Measurements from ENCODE around the gene GATA2. TPM values are rescaled to one million over a fixed set of nuclear protein-coding genes. Genes with fewer than 3 reads are reported as not detected.

The GATA2 gene
- total and polyA plus RNA-seq, 2 experiments from 2014 or later = 0.52 to 0.83 TPM

GRCh38 chr3:128498901-128499530 lies 6.0 kb upstream of the GATA2 start:
- Histone ChIP-seq H2AFZ (no peak overlapping the region), H3K27me3 (ENCODE audit: insufficient read depth) (peaks cover 58% of the 10 kb centered on the region)
- TF ChIP-seq REST (IDR thresholded peaks at IDR 0.05; ENCODE audit: unreplicated experiment) (no peak), NANOG (IDR thresholded peaks at IDR 0.05; ENCODE audit: borderline replicate concordance) (no peak), EZH2 (IDR thresholded peaks at IDR 0.05; ENCODE audit: low read depth, unreplicated experiment) (no peak), POLR2AphosphoS5 (IDR thresholded peaks at IDR 0.05; ENCODE audit: low read depth) (no peak), STAT1 (IDR thresholded peaks at IDR 0.05; ENCODE audit: unreplicated experiment) (no peak), JUNB (IDR thresholded peaks at IDR 0.05; ENCODE audit: unreplicated experiment) (no peak), ZNF331 (CRISPR knock-in tag; IDR thresholded peaks at IDR 0.05; ENCODE audit: low read depth) (no peak)
- TF ChIP-seq, protein P1, sequence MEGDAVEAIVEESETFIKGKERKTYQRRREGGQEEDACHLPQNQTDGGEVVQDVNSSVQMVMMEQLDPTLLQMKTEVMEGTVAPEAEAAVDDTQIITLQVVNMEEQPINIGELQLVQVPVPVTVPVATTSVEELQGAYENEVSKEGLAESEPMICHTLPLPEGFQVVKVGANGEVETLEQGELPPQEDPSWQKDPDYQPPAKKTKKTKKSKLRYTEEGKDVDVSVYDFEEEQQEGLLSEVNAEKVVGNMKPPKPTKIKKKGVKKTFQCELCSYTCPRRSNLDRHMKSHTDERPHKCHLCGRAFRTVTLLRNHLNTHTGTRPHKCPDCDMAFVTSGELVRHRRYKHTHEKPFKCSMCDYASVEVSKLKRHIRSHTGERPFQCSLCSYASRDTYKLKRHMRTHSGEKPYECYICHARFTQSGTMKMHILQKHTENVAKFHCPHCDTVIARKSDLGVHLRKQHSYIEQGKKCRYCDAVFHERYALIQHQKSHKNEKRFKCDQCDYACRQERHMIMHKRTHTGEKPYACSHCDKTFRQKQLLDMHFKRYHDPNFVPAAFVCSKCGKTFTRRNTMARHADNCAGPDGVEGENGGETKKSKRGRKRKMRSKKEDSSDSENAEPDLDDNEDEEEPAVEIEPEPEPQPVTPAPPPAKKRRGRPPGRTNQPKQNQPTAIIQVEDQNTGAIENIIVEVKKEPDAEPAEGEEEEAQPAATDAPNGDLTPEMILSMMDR (conservative IDR thresholded peaks at IDR 0.05; ENCODE audit: low read depth in 2 of 2) = no peak
- TF ChIP-seq, protein P2, sequence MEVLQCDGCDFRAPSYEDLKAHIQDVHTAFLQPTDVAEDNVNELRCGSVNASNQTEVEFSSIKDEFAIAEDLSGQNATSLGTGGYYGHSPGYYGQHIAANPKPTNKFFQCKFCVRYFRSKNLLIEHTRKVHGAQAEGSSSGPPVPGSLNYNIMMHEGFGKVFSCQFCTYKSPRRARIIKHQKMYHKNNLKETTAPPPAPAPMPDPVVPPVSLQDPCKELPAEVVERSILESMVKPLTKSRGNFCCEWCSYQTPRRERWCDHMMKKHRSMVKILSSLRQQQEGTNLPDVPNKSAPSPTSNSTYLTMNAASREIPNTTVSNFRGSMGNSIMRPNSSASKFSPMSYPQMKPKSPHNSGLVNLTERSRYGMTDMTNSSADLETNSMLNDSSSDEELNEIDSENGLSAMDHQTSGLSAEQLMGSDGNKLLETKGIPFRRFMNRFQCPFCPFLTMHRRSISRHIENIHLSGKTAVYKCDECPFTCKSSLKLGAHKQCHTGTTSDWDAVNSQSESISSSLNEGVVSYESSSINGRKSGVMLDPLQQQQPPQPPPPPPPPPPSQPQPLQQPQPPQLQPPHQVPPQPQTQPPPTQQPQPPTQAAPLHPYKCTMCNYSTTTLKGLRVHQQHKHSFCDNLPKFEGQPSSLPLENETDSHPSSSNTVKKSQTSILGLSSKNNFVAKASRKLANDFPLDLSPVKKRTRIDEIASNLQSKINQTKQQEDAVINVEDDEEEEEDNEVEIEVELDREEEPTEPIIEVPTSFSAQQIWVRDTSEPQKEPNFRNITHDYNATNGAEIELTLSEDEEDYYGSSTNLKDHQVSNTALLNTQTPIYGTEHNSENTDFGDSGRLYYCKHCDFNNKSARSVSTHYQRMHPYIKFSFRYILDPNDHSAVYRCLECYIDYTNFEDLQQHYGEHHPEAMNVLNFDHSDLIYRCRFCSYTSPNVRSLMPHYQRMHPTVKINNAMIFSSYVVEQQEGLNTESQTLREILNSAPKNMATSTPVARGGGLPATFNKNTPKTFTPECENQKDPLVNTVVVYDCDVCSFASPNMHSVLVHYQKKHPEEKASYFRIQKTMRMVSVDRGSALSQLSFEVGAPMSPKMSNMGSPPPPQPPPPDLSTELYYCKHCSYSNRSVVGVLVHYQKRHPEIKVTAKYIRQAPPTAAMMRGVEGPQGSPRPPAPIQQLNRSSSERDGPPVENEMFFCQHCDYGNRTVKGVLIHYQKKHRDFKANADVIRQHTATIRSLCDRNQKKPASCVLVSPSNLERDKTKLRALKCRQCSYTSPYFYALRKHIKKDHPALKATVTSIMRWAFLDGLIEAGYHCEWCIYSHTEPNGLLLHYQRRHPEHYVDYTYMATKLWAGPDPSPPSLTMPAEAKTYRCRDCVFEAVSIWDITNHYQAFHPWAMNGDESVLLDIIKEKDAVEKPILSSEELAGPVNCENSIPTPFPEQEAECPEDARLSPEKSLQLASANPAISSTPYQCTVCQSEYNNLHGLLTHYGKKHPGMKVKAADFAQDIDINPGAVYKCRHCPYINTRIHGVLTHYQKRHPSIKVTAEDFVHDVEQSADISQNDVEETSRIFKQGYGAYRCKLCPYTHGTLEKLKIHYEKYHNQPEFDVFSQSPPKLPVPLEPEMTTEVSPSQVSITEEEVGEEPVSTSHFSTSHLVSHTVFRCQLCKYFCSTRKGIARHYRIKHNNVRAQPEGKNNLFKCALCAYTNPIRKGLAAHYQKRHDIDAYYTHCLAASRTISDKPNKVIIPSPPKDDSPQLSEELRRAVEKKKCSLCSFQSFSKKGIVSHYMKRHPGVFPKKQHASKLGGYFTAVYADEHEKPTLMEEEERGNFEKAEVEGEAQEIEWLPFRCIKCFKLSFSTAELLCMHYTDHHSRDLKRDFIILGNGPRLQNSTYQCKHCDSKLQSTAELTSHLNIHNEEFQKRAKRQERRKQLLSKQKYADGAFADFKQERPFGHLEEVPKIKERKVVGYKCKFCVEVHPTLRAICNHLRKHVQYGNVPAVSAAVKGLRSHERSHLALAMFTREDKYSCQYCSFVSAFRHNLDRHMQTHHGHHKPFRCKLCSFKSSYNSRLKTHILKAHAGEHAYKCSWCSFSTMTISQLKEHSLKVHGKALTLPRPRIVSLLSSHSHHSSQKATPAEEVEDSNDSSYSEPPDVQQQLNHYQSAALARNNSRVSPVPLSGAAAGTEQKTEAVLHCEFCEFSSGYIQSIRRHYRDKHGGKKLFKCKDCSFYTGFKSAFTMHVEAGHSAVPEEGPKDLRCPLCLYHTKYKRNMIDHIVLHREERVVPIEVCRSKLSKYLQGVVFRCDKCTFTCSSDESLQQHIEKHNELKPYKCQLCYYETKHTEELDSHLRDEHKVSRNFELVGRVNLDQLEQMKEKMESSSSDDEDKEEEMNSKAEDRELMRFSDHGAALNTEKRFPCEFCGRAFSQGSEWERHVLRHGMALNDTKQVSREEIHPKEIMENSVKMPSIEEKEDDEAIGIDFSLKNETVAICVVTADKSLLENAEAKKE (CRISPR knock-in tag; IDR thresholded peaks at IDR 0.05) = no peak
- TF ChIP-seq, protein P3, sequence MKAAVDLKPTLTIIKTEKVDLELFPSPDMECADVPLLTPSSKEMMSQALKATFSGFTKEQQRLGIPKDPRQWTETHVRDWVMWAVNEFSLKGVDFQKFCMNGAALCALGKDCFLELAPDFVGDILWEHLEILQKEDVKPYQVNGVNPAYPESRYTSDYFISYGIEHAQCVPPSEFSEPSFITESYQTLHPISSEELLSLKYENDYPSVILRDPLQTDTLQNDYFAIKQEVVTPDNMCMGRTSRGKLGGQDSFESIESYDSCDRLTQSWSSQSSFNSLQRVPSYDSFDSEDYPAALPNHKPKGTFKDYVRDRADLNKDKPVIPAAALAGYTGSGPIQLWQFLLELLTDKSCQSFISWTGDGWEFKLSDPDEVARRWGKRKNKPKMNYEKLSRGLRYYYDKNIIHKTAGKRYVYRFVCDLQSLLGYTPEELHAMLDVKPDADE (IDR thresholded peaks at IDR 0.05) = no peak

More at GRCh38 chr3:128498901-128499530, 6.0 kb upstream of the GATA2 start:
- no peaks in the 10 kb centered on the region for H3K9me3 Mint-ChIP-seq
- peaks cover 16% of the 10 kb centered on the region for H3K4me1 Mint-ChIP-seq
- Histone ChIP-seq H3K27ac (ENCODE audit: low read depth) (no peak overlapping the region), H3F3A (replicated peaks; ENCODE audit: low read depth) (no peaks in the 10 kb centered on the region), H3K4me2 (no peak overlapping the region), H4K20me1 (replicated peaks; ENCODE audit: insufficient read depth) (peaks cover 9% of the 10 kb centered on the region; the same call in 1 of the 2 replicates), H3K36me3 (ENCODE audit: insufficient read depth) (no peaks in the 10 kb centered on the region), H3K4me3 (no peak overlapping the region), H3K9me2 (ENCODE audit: insufficient read depth) (no peaks in the 10 kb centered on the region), H3K79me2 (replicated peaks; ENCODE audit: insufficient read depth) (no peaks in the 10 kb centered on the region), H3K4me1 (ENCODE audit: insufficient read depth) (peaks cover 4% of the 10 kb centered on the region; the same call in 1 of the 2 replicates)
- peak overlapping the region; percentile 44; the same call in 1 of the 3 replicates for H3K4me3 Mint-ChIP-seq
- H3K27me3 Mint-ChIP-seq (ENCODE audit: insufficient read depth, low read depth, poor library complexity) = peaks cover 53% of the 10 kb centered on the region
- peaks cover 4% of the 10 kb centered on the region; the same call in 1 of the 3 replicates for H3K36me3 Mint-ChIP-seq (ENCODE audit: low read depth)
- H3K27ac Mint-ChIP-seq = no peak overlapping the region
- ATAC-seq = no peak
- no peak for DNase-seq (ENCODE audit: low spot score)

Data from GM23338 (cell line).